HepG2 (cell line): Measurements from ENCODE around the gene CNN3. TPM values are rescaled to one million over a fixed set of nuclear protein-coding genes. Genes with fewer than 3 reads are reported as not detected.

Experiments used
- ATAC-seq: fragments of 200-7000 bp; cut with Tn5 transposase; 3 replicates; pipeline ENCODE4 v1.9.1; 2020; ENCODE audit warnings: mild to moderate bottlenecking, moderate library complexity
- BruUV-seq: library from RNA; stranded (reverse); fragments of 400-500 nt; replicated peaks from 2 replicates; lab custom pipeline; 2021; lab: Mats Ljungman, UMichigan
- CTCF ChIA-PET: fragments of 300-600 bp; formaldehyde crosslinking; extraction: SDS; loops from one replicate; lab custom pipeline; 2021; ENCODE audit warnings: low total read pairs, inconsistent platforms, low intra/inter-chr PET ratio; lab: Yijun Ruan, JAX
- POLR2A ChIA-PET: fragments of 350-600 bp; sonication (Branson Sonifier 250); formaldehyde crosslinking; loops from one replicate; lab custom pipeline; 2020; ENCODE audit warnings: antibody characterized with exemption, inconsistent platforms; lab: Yijun Ruan, JAX
- DNase-seq: peaks from one replicate; pipeline ENCODE4 v3.0.0-alpha.2; 2015; ENCODE audit warnings: low spot score
- FAIRE-seq: peaks from 3 replicates; lab custom pipeline; 2011; peaks lifted over from hg19 to GRCh38; lab: Jason Lieb, UNC
- H2AFZ ChIP-seq: one replicate; pipeline ENCODE4 v1.6.1; 2011; ENCODE audit warnings: low read length, inconsistent platforms
- H3K27ac ChIP-seq: fragments of 300-600 bp; 3 replicates; pipeline ENCODE4 v1.8.0; 2011; ENCODE audit warnings: mixed run types, mild to moderate bottlenecking, mixed read lengths, low read length, inconsistent platforms; ENCODE audit not compliant: insufficient read depth; ENCODE audit errors: extremely low read length
- H3K27me3 ChIP-seq, 2 experiments: fragments of 200-600 bp in 1 of 2; 2 replicates in 1 of 2; 3 replicates in 1 of 2; pipeline versions ENCODE4 v1.6.0 to v1.8.0; 2011; ENCODE audit warnings: low read length in 2 of 2, mild to moderate bottlenecking in 2 of 2, moderate library complexity in 2 of 2, inconsistent platforms in 1 of 2; ENCODE audit not compliant: insufficient read depth in 2 of 2, control insufficient read depth in 1 of 2
- H3K36me3 ChIP-seq, 2 experiments: fragments of 200-600 bp in 1 of 2; replicated peaks in 1 of 2; 2 replicates in 1 of 2; 3 replicates in 1 of 2; pipeline versions ENCODE4 v1.5.1 to v1.8.0; 2011; ENCODE audit warnings: low read length in 2 of 2, inconsistent platforms in 1 of 2; ENCODE audit not compliant: insufficient read depth in 2 of 2, control insufficient read depth in 1 of 2
- H3K4me1 ChIP-seq: 2 replicates; pipeline ENCODE4 v1.5.1; 2012; ENCODE audit warnings: low read length, inconsistent platforms; ENCODE audit not compliant: insufficient read depth
- H3K4me2 ChIP-seq: 2 replicates; pipeline ENCODE4 v1.6.0; 2011; ENCODE audit warnings: low read depth, low read length, inconsistent platforms
- H3K4me3 ChIP-seq, 3 experiments: fragments of 200-600 bp in 1 of 3; sonication (generic), shearing (Covaris generic) in 1 of 3; replicated peaks in 1 of 3; 2 replicates each; pipeline ENCODE4 v1.5.1; 2011 to 2016; ENCODE audit warnings: low read length in 3 of 3, inconsistent platforms in 2 of 3, low read depth in 2 of 3, mild to moderate bottlenecking in 2 of 3, control low read depth in 1 of 3, mixed read lengths in 1 of 3; ENCODE audit not compliant: insufficient read depth in 1 of 3
- H3K79me2 ChIP-seq: one replicate; pipeline ENCODE4 v1.6.1; 2011; ENCODE audit warnings: low read length, inconsistent platforms; ENCODE audit not compliant: insufficient read depth
- H3K9ac ChIP-seq: 2 replicates; pipeline ENCODE4 v1.6.0; 2011; ENCODE audit warnings: mild to moderate bottlenecking, low read depth, low read length, inconsistent platforms; ENCODE audit not compliant: insufficient read depth
- H3K9me3 ChIP-seq: 2 replicates; pipeline ENCODE4 v1.5.1; 2012; ENCODE audit warnings: mild to moderate bottlenecking, low read length
- H4K20me1 ChIP-seq: 2 replicates; pipeline ENCODE4 v1.6.0; 2011; ENCODE audit warnings: inconsistent platforms, mild to moderate bottlenecking, low read length, moderate library complexity; ENCODE audit not compliant: insufficient read depth
- SAFB2 ChIP-seq: sonication (generic); formaldehyde crosslinking; IDR thresholded peaks from 2 replicates; pipeline ENCODE4 v1.5.1; 2020; ENCODE audit warnings: missing genetic modification reagents, low read depth, mild to moderate bottlenecking, borderline replicate concordance
- TBL1XR1 ChIP-seq: fragments of 150-350 bp; IDR thresholded peaks from 2 replicates; pipeline ENCODE4 v1.6.1; 2014; ENCODE audit warnings: borderline replicate concordance, low read length; ENCODE audit not compliant: partially characterized antibody
- TCF7L2 ChIP-seq: IDR thresholded peaks from 2 replicates; pipeline ENCODE4 v1.6.1; 2011; ENCODE audit warnings: mild to moderate bottlenecking, low read depth, low read length, moderate library complexity
- XRCC5 ChIP-seq: fragments of 200-400 bp; formaldehyde crosslinking; optimal IDR thresholded peaks from 2 replicates; pipeline ENCODE3; 2017; ENCODE audit warnings: mild to moderate bottlenecking, low read length
- ZMYM3 ChIP-seq: sonication (generic); formaldehyde crosslinking; IDR thresholded peaks from 2 replicates; pipeline ENCODE4 v1.5.1; 2020; ENCODE audit warnings: mild to moderate bottlenecking, missing genetic modification reagents
- ZNF484 ChIP-seq: sonication (generic); formaldehyde crosslinking; IDR thresholded peaks from 2 replicates; pipeline ENCODE4 v1.5.1; 2020; ENCODE audit warnings: mild to moderate bottlenecking, low read depth, missing genetic modification reagents, borderline replicate concordance
- ZNF674 ChIP-seq: sonication (generic); formaldehyde crosslinking; IDR thresholded peaks from 2 replicates; pipeline ENCODE4 v1.5.0; 2020; ENCODE audit warnings: low read depth, mild to moderate bottlenecking, missing genetic modification reagents
- ZNF816 ChIP-seq: sonication (generic); formaldehyde crosslinking; IDR thresholded peaks from 2 replicates; pipeline ENCODE4 v1.8.0; 2022; ENCODE audit warnings: missing genetic modification reagents, mild to moderate bottlenecking, borderline replicate concordance
- ZSCAN12 ChIP-seq: sonication (generic); formaldehyde crosslinking; IDR thresholded peaks from 2 replicates; pipeline ENCODE4 v1.9.0; 2021; ENCODE audit warnings: mild to moderate bottlenecking, missing genetic modification reagents
- WGBS: methylation state at CpG from one replicate; pipeline ENCODE4 v1.1.6; 2017; ENCODE audit warnings: low lambda C conversion rate; 5-methylcytosine and 5-hydroxymethylcytosine counted together
- in situ Hi-C: cut with HindIII; loops from 2 replicates; pipeline ENCODE4 v1.10.0; 2017; ENCODE audit warnings: low pct_unique_long_range_greater_than_20kb; ENCODE audit not compliant: extremely low pct_ligation_motif_present
- intact Hi-C: fragments of 100-400 bp; cut with micrococcal nuclease; formaldehyde crosslinking; loops from one replicate; pipeline ENCODE4 v1.10.0; 2022; ENCODE audit not compliant: unreplicated experiment
- polyA plus RNA-seq, 8 experiments: library from polyadenylated mRNA; depleted of rRNA in 3 of 8; stranded (reverse) in 7 of 8; unstranded in 1 of 8; fragments of >200 nt; fragmentation: Illumina TruSeq in 4 of 8; extraction: Trizol in 4 of 8; gene quantifications; 2 replicates each; pipeline versions ENCODE4 v1.2.1 to v1.2.3, GENCODE V29; 2011 to 2016; ENCODE audit warnings: low read depth in 4 of 8, missing spikeins in 1 of 8, mixed read lengths in 1 of 8; ENCODE audit not compliant: insufficient read depth in 1 of 8
- total RNA-seq, 5 experiments: library from RNA; depleted of rRNA; stranded (reverse); fragments of >200 nt; fragmentation: Illumina TruSeq; extraction: Trizol; gene quantifications; 2 replicates each; pipeline ENCODE4 v1.2.3, GENCODE V29; 2016; ENCODE audit warnings: low read depth in 1 of 5
- TF ChIP-seq, protein P1 (sequence below): sonication (generic); formaldehyde crosslinking; IDR thresholded peaks from 2 replicates; pipeline ENCODE4 v1.5.1; 2020; ENCODE audit warnings: missing genetic modification reagents, mild to moderate bottlenecking, borderline replicate concordance
- TF ChIP-seq, protein P2 (sequence below): sonication (generic); formaldehyde crosslinking; IDR thresholded peaks from 2 replicates; pipeline ENCODE4 v1.5.0; 2020; ENCODE audit warnings: missing genetic modification reagents

The CNN3 gene
- total and polyA plus RNA-seq, 2 of the 13 experiments (the other 11 are each of a cell fraction or from before 2014, with no cell fraction given), result 113 to 223 TPM

DNA sequence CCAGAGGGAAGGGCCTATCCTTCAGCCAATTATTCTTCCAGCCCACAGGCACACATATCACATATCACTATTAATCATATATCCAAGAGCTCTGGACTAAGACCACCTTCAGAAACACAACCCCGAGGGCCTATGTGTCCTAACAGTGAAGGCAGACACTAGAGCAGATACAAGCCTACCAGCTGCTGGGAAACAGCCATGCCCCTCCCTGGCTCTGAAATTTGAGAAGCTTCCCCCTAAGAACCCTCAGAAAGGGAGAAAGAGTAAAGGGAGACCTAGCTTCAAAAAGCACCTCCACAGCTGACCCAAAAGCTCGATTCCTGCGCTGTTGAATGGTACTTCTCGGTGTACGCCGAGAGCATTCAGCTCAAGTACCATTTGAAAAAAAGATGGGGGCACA is 17.4 kb downstream of the CNN3 start:
- ATAC-seq (no peak), DNase-seq (no peak), FAIRE-seq (no peak)
- 97% methylated on average over 5 of the region's 6 CpGs for WGBS
- H3K27me3 ChIP-seq, result no peaks in the 10 kb centered on the region
- in situ Hi-C loops (no loop called here), intact Hi-C loops (no loop called here)
- peaks cover 3 to 26% of the 10 kb centered on the region in 2 experiments; a peak in 4 of 5 replicates for H3K36me3 ChIP-seq
- CTCF ChIA-PET, result no interaction called here
- H2AFZ ChIP-seq, result no peak overlapping the region
- no peak overlapping the region for H3K27ac ChIP-seq
- no peaks in the 10 kb centered on the region for H3K9me3 ChIP-seq
- peaks cover 41% of the 10 kb centered on the region for H3K4me1 ChIP-seq
- no peak overlapping the region for H3K4me3 ChIP-seq
- TF ChIP-seq ZSCAN12, result no peak
- no peak for TF ChIP-seq XRCC5
- TF ChIP-seq, protein P1, sequence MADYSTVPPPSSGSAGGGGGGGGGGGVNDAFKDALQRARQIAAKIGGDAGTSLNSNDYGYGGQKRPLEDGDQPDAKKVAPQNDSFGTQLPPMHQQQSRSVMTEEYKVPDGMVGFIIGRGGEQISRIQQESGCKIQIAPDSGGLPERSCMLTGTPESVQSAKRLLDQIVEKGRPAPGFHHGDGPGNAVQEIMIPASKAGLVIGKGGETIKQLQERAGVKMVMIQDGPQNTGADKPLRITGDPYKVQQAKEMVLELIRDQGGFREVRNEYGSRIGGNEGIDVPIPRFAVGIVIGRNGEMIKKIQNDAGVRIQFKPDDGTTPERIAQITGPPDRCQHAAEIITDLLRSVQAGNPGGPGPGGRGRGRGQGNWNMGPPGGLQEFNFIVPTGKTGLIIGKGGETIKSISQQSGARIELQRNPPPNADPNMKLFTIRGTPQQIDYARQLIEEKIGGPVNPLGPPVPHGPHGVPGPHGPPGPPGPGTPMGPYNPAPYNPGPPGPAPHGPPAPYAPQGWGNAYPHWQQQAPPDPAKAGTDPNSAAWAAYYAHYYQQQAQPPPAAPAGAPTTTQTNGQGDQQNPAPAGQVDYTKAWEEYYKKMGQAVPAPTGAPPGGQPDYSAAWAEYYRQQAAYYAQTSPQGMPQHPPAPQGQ, result no peak
- TF ChIP-seq SAFB2 (CRISPR knock-in tag), result no peak
- no peak for TF ChIP-seq ZNF674
- TF ChIP-seq ZNF484 (CRISPR knock-in tag), result no peak
- TF ChIP-seq TCF7L2, result no peak
- no peak for TF ChIP-seq ZNF816 (CRISPR knock-in tag)
- TF ChIP-seq ZMYM3 (CRISPR knock-in tag), result no peak
- TF ChIP-seq, protein P2, sequence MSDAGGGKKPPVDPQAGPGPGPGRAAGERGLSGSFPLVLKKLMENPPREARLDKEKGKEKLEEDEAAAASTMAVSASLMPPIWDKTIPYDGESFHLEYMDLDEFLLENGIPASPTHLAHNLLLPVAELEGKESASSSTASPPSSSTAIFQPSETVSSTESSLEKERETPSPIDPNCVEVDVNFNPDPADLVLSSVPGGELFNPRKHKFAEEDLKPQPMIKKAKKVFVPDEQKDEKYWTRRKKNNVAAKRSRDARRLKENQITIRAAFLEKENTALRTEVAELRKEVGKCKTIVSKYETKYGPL, result no peak
- no peak for TF ChIP-seq TBL1XR1
- BruUV-seq, result no TSS peak
- POLR2A ChIA-PET, result no interaction called here
- no peak overlapping the region for H3K9ac ChIP-seq
- H4K20me1 ChIP-seq, result peaks cover 39% of the 10 kb centered on the region
- no peak overlapping the region for H3K4me2 ChIP-seq
- H3K79me2 ChIP-seq, result peaks cover 97% of the 10 kb centered on the region
